K562 (cell line): ENCODE data around the gene CHEK2. TPM values are rescaled to one million over a fixed set of nuclear protein-coding genes. Genes with fewer than 3 reads are reported as not detected.

Source experiments
- BRF1 ChIP-seq: IDR thresholded peaks from 3 replicates; pipeline ENCODE4 v1.6.1; 2011; ENCODE audit warnings: borderline replicate concordance, mild to moderate bottlenecking; ENCODE audit not compliant: insufficient read length; ENCODE audit errors: extremely low read depth
- CC2D1A ChIP-seq: fragments of 450-650 bp; IDR thresholded peaks from 2 replicates; pipeline ENCODE4 v1.6.1; 2017; ENCODE audit warnings: mild to moderate bottlenecking
- CREB3L1 ChIP-seq: fragments of 450-650 bp; IDR thresholded peaks from 2 replicates; pipeline ENCODE4 v1.6.1; 2014; ENCODE audit warnings: low read depth, mild to moderate bottlenecking, moderate library complexity, borderline replicate concordance
- FOXM1 ChIP-seq, 2 experiments: fragments of 450-650 bp in 1 of 2; sonication (generic) in 1 of 2; formaldehyde crosslinking in 1 of 2; IDR thresholded peaks; 2 replicates each; pipeline versions ENCODE4 v1.6.1 to v1.9.0; 2017 to 2022; ENCODE audit warnings: low read depth in 2 of 2, mild to moderate bottlenecking in 2 of 2, missing genetic modification reagents in 1 of 2, moderate library complexity in 1 of 2
- KDM5B ChIP-seq: fragments of 200-600 bp; sonication (generic); IDR thresholded peaks from 2 replicates; pipeline ENCODE4 v1.6.1; 2012; ENCODE audit warnings: low read depth, mild to moderate bottlenecking, moderate library complexity, low read length, control low read depth, inconsistent platforms; ENCODE audit not compliant: insufficient replicate concordance
- MCM2 ChIP-seq: fragments of 450-650 bp; IDR thresholded peaks from 2 replicates; pipeline ENCODE4 v1.6.1; 2017; ENCODE audit warnings: low read depth, mild to moderate bottlenecking
- MEF2D ChIP-seq: conservative IDR thresholded peaks from 2 replicates; pipeline ENCODE4 v1.6.1; 2016; ENCODE audit warnings: low read depth, missing genetic modification characterization, missing compliant biosample characterization
- NELFE ChIP-seq: IDR thresholded peaks from 2 replicates; pipeline ENCODE4 v1.6.1; 2011; ENCODE audit warnings: mild to moderate bottlenecking; ENCODE audit not compliant: insufficient read depth, insufficient read length
- NR4A1 ChIP-seq, 2 experiments: fragments of 250-450 bp in 1 of 2; fragments of 450-650 bp in 1 of 2; sonication (Bioruptor Pico) in 1 of 2; IDR thresholded peaks; 2 replicates each; pipeline versions ENCODE4 v1.4.0 to v1.6.1; 2016 to 2020; ENCODE audit warnings: mild to moderate bottlenecking in 2 of 2, missing compliant biosample characterization in 1 of 2, missing genetic modification characterization in 1 of 2, moderate library complexity in 1 of 2
- PHF21A ChIP-seq: fragments of 450-650 bp; IDR thresholded peaks from 2 replicates; pipeline ENCODE4 v1.6.1; 2017; ENCODE audit warnings: low read depth, borderline replicate concordance
- RBBP5 ChIP-seq: fragments of 200-600 bp; sonication (generic); IDR thresholded peaks from 2 replicates; pipeline ENCODE4 v1.6.1; 2012; ENCODE audit warnings: borderline replicate concordance, mild to moderate bottlenecking, low read length, control low read depth, inconsistent platforms; ENCODE audit not compliant: insufficient read depth, poor library complexity, severe bottlenecking
- RCOR1 ChIP-seq, 2 experiments: IDR thresholded peaks; 2 replicates each; pipeline ENCODE4 v1.6.1; 2012; ENCODE audit warnings: low read depth in 2 of 2, low read length in 2 of 2, borderline replicate concordance in 1 of 2, improper control_type of control experiment in 1 of 2
- SIN3A ChIP-seq, 2 experiments: fragments of 150-350 bp in 1 of 2; IDR thresholded peaks; 2 replicates each; pipeline ENCODE4 v1.6.1; 2011 to 2016; ENCODE audit warnings: borderline replicate concordance in 2 of 2, low read depth in 2 of 2, low read length in 2 of 2, mild to moderate bottlenecking in 2 of 2, moderate library complexity in 2 of 2; ENCODE audit not compliant: control insufficient read depth in 1 of 2
- SIX5 ChIP-seq, 2 experiments: IDR thresholded peaks; 2 replicates each; pipeline ENCODE4 v1.6.1; 2011; ENCODE audit warnings: low read length in 2 of 2, borderline replicate concordance in 1 of 2, low read depth in 1 of 2, mild to moderate bottlenecking in 1 of 2, moderate library complexity in 1 of 2; ENCODE audit not compliant: insufficient read depth in 1 of 2
- SP2 ChIP-seq: IDR thresholded peaks from 2 replicates; pipeline ENCODE4 v1.6.1; 2011; ENCODE audit warnings: mild to moderate bottlenecking, low read depth, low read length, moderate library complexity; ENCODE audit not compliant: poor library complexity, severe bottlenecking; ENCODE audit errors: extremely low read depth
- TCF3 ChIP-seq: sonication (generic); formaldehyde crosslinking; IDR thresholded peaks from 2 replicates; pipeline ENCODE4 v1.4.0; 2020; ENCODE audit warnings: mild to moderate bottlenecking, missing genetic modification reagents
- TEAD1 ChIP-seq, 2 experiments: fragments of 450-650 bp in 1 of 2; sonication (generic) in 1 of 2; formaldehyde crosslinking; IDR thresholded peaks; 2 replicates each; pipeline versions ENCODE4 v1.4.0 to v1.8.0; 2020 to 2022; ENCODE audit warnings: mild to moderate bottlenecking in 2 of 2, missing genetic modification reagents in 1 of 2
- TFAM ChIP-seq: fragments of 250-450 bp; sonication (Bioruptor Pico); conservative IDR thresholded peaks from 2 replicates; pipeline ENCODE4 v1.5.0; 2021; ENCODE audit warnings: mild to moderate bottlenecking, moderate library complexity
- XRCC4 ChIP-seq: IDR thresholded peaks from one replicate; pipeline ENCODE4 v1.6.1; 2011; ENCODE audit not compliant: insufficient read depth, insufficient read length; ENCODE audit errors: extremely low read depth
- ZNF197 ChIP-seq: fragments of 200-800 bp; sonication (Bioruptor generic); IDR thresholded peaks from 2 replicates; pipeline ENCODE4 v1.6.1; 2016; ENCODE audit warnings: low read depth, missing genetic modification characterization, missing compliant biosample characterization
- ZNF766 ChIP-seq: fragments of 200-800 bp; sonication (Bioruptor generic); conservative IDR thresholded peaks from 2 replicates; pipeline ENCODE4 v1.6.1; 2016; ENCODE audit warnings: missing genetic modification characterization, missing compliant biosample characterization
- ZSCAN29 ChIP-seq: fragments of 450-650 bp; IDR thresholded peaks from 2 replicates; pipeline ENCODE4 v1.6.1; 2017
- polyA plus RNA-seq, 8 experiments: library from polyadenylated mRNA; depleted of rRNA in 4 of 8; stranded (reverse) in 5 of 8; unstranded in 3 of 8; fragments of >200 nt; fragmentation: Nextera tagmentation in 2 of 8; fragmentation: Illumina TruSeq in 1 of 8; extraction: Ambion mirVana in 2 of 8; extraction: Trizol in 1 of 8; gene quantifications; 2 replicates each; pipeline versions ENCODE4 v1.2.1 to v1.2.3, GENCODE V29; 2011 to 2014; ENCODE audit warnings: inconsistent platforms in 1 of 8, missing spikeins in 1 of 8
- total RNA-seq, 7 experiments: library from RNA; depleted of rRNA in 6 of 7; stranded (reverse); fragments of >200 nt in 6 of 7; fragmentation: Illumina TruSeq in 2 of 7; extraction: Trizol in 2 of 7; gene quantifications; 2 replicates each; pipeline versions ENCODE4 v1.2.1 to v1.2.3, GENCODE V29; 2011 to 2021; ENCODE audit warnings: low replicate concordance in 1 of 7
- TF ChIP-seq, protein P1 (sequence below): IDR thresholded peaks from 2 replicates; pipeline ENCODE4 v1.6.1; 2012; ENCODE audit warnings: low read depth, low read length, improper control_type of control experiment, borderline replicate concordance

CHEK2 gene
- total and polyA plus RNA-seq, 9 of the 15 experiments (the other 6 are each of a cell fraction or from before 2014, with no cell fraction given) = 28.7 to 102 (median 58.0) TPM

- TF ChIP-seq KDM5B (peak; percentile 50), RCOR1 (IDR thresholded peaks at IDR 0.05; ENCODE audit: borderline replicate concordance in 1 of 2, low read depth in 2 of 2, low read length in 2 of 2) (peak in 1 of 2 experiments; percentile 68; a peak in 1 of 4 replicates), FOXM1 (IDR thresholded peaks at IDR 0.05; ENCODE audit: low read depth) (peak; percentile 95), FOXM1 (CRISPR knock-in tag; IDR thresholded peaks at IDR 0.05; ENCODE audit: low read depth) (no peak; the same call in 1 of the 2 replicates), ZNF197 (0 out of 2 replicates have a peak, but pooled peaks have one; percentile 60), NR4A1 (CRISPR knock-in tag; IDR thresholded peaks at IDR 0.05) (no peak), NR4A1 (tag; IDR thresholded peaks at IDR 0.05) (no peak), SIX5 (IDR thresholded peaks at IDR 0.05; ENCODE audit: borderline replicate concordance in 1 of 2, insufficient read depth in 1 of 2, low read depth in 1 of 2, low read length in 2 of 2) (peak; percentile 77 to 84), ZNF766 (CRISPR knock-in tag) (peak; percentile 35), RBBP5 (peak; percentile 50), CC2D1A (0 out of 2 replicates have a peak, but pooled peaks have one; percentile 32), TFAM (no peak), XRCC4 (no peak), SIN3A (IDR thresholded peaks at IDR 0.05; ENCODE audit: borderline replicate concordance in 2 of 2, control insufficient read depth in 1 of 2, low read depth in 2 of 2, low read length in 2 of 2) (peak; percentile 58 to 60; a peak in 2 of 4 replicates), TEAD1 (CRISPR knock-in tag; IDR thresholded peaks at IDR 0.05) (no peak), CREB3L1 (peak; percentile 96), SP2 (peak; percentile 41), NELFE (no peak), TCF3 (CRISPR knock-in tag) (peak; percentile 15), MCM2 (no peak), PHF21A (peak; percentile 96; the same call in 1 of the 2 replicates), BRF1 (no peak), ZSCAN29 (no peak), MEF2D (tag) (no peak)
- TF ChIP-seq, protein P1, sequence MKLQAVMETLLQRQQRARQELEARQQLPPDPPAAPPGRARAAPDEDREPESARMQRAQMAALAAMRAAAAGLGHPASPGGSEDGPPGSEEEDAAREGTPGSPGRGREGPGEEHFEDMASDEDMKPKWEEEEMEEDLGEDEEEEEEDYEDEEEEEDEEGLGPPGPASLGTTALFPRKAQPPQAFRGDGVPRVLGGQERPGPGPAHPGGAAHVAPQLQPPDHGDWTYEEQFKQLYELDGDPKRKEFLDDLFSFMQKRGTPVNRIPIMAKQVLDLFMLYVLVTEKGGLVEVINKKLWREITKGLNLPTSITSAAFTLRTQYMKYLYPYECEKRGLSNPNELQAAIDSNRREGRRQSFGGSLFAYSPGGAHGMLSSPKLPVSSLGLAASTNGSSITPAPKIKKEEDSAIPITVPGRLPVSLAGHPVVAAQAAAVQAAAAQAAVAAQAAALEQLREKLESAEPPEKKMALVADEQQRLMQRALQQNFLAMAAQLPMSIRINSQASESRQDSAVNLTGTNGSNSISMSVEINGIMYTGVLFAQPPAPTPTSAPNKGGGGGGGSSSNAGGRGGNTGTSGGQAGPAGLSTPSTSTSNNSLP = no peak
Observed at GRCh38 chr22:28741785-28742561, at the start of gene CHEK2, which contains the start of gene HSCB (continued).
